ENCODE data around the gene LGALS9. TPM values are rescaled to one million over a fixed set of nuclear protein-coding genes. Genes with fewer than 3 reads are reported as not detected.
A peak's percentile ranks its signal among the peaks of the same experiment; 100 is the strongest.
"Not testable (repeated sequence)": the region's sequence is repeated elsewhere in the genome, so short reads cannot be mapped to it uniquely, and the experiment has no call there.

Gene LGALS9
- total RNA-seq, 4 donors from 2014 or later: 8.9 to 36.4 (median 18.0) TPM

- 94 to 96% methylated on average over 13 of the region's 13 CpGs for WGBS, 2 donors
- Histone ChIP-seq H3K36me3 (no peaks in the 10 kb centered on the region), H3K27ac (no peak overlapping the region), H3K27me3 (no peaks in the 10 kb centered on the region), H3K4me3 (replicated peaks in 1 of 3) (no peak overlapping the region), H3K9me3 (no peaks in the 10 kb centered on the region), H3K4me1 (no peaks in the 10 kb centered on the region)
- TF ChIP-seq POLR2A (IDR thresholded peaks at IDR 0.05): no peak
- TF ChIP-seq CTCF (IDR thresholded peaks at IDR 0.05): no peak
- DNase-seq: no peak
- intact Hi-C loops (cut with DNase I): no loop called here
Measured at GRCh38 chr17:27646232-27646631, 15.2 kb downstream of the LGALS9 start.

GRCh38 chr17:27647765-27648164, 16.8 kb downstream of the LGALS9 start:
- Histone ChIP-seq H3K9me3 (no peaks in the 10 kb centered on the region), H3K4me1 (no peaks in the 10 kb centered on the region), H3K4me3 (replicated peaks in 1 of 3) (no peak overlapping the region), H3K27me3 (no peaks in the 10 kb centered on the region), H3K27ac (no peak overlapping the region), H3K36me3 (no peaks in the 10 kb centered on the region)
- 80 to 82% methylated on average over 9 of the region's 9 CpGs for WGBS, 2 donors
- TF ChIP-seq POLR2A (IDR thresholded peaks at IDR 0.05): no peak
- intact Hi-C loops (cut with DNase I): no loop called here
- no peak for DNase-seq

- H3K27ac ChIP-seq; H3K36me3 ChIP-seq; H3K4me1 ChIP-seq; intact Hi-C loops (cut with DNase I); H3K27me3 ChIP-seq; DNase-seq; H3K9me3 ChIP-seq; H3K4me3 ChIP-seq (replicated peaks in 1 of 3): not testable (repeated sequence)
- WGBS, 2 donors: 13 to 42% methylated on average over 1 to 2 of the region's 5 CpGs
Measured at GRCh38 chr17:27649111-27649571, 18.2 kb downstream of the LGALS9 start.

- 86 to 88% methylated on average over 14 to 16 of the region's 16 CpGs for WGBS, 2 donors
- DNase-seq: peak in 1 of 2 donors; percentile 9
Measured at GRCh38 chr17:27649929-27650328, 18.9 kb downstream of the LGALS9 start.

GRCh38 chr17:27650836-27651235, 19.8 kb downstream of the LGALS9 start:
- Histone ChIP-seq H3K4me1 (no peaks in the 10 kb centered on the region), H3K27me3 (no peaks in the 10 kb centered on the region), H3K9me3 (no peaks in the 10 kb centered on the region), H3K27ac (no peak overlapping the region), H3K36me3 (no peaks in the 10 kb centered on the region), H3K4me3 (replicated peaks in 1 of 3) (no peak overlapping the region)
- intact Hi-C loops (cut with DNase I): loop anchor here (5.0 kb wide), 2 partner anchors 49 to 106 kb away; no protein-coding TSS in a partner anchor
- TF ChIP-seq POLR2A (IDR thresholded peaks at IDR 0.05) (no peak), CTCF (IDR thresholded peaks at IDR 0.05) (no peak)
- DNase-seq: no peak
- WGBS, 2 donors: 81 to 82% methylated on average over 3 to 11 of the region's 11 CpGs

More at GRCh38 chr17:27649929-27650328, 18.9 kb downstream of the LGALS9 start:
- TF ChIP-seq CTCF (IDR thresholded peaks at IDR 0.05) (no peak), POLR2A (IDR thresholded peaks at IDR 0.05) (no peak)
- no peaks in the 10 kb centered on the region for H3K4me1 ChIP-seq
- H3K36me3 ChIP-seq: no peaks in the 10 kb centered on the region
- no peak overlapping the region for H3K4me3 ChIP-seq (replicated peaks in 1 of 3)
- no peaks in the 10 kb centered on the region for H3K27me3 ChIP-seq
- intact Hi-C loops (cut with DNase I): loop anchor here (5.0 kb wide), 2 partner anchors 48 to 107 kb away; no protein-coding TSS in a partner anchor
- H3K27ac ChIP-seq: no peak overlapping the region
- no peaks in the 10 kb centered on the region for H3K9me3 ChIP-seq

- no peak for TF ChIP-seq POLR2A (IDR thresholded peaks at IDR 0.05)
- peak; percentile 58 to 83 (median 72) for TF ChIP-seq CTCF (IDR thresholded peaks at IDR 0.05)
- H3K4me1 ChIP-seq: no peaks in the 10 kb centered on the region
- peak; percentile 44 to 59 for DNase-seq
- intact Hi-C loops (cut with DNase I): loop anchor here (5.0 kb wide), 2 partner anchors 49 to 106 kb away; no protein-coding TSS in a partner anchor
- 47 to 54% methylated on average over 16 of the region's 16 CpGs for WGBS, 2 donors
- no peaks in the 10 kb centered on the region for H3K27me3 ChIP-seq
- H3K36me3 ChIP-seq: no peaks in the 10 kb centered on the region
- H3K4me3 ChIP-seq (replicated peaks in 1 of 3): no peak overlapping the region
- H3K9me3 ChIP-seq: no peaks in the 10 kb centered on the region
- no peak overlapping the region for H3K27ac ChIP-seq
Measured at GRCh38 chr17:27651411-27652345, 20.7 kb downstream of the LGALS9 start.

- DNase-seq; H3K27ac ChIP-seq; H3K9me3 ChIP-seq; H3K4me1 ChIP-seq; H3K27me3 ChIP-seq; H3K4me3 ChIP-seq (replicated peaks in 1 of 3); H3K36me3 ChIP-seq: not testable (repeated sequence)
- intact Hi-C loops (cut with DNase I): loop anchor here (5.0 kb wide), 2 partner anchors 51 to 104 kb away; no protein-coding TSS in a partner anchor
- WGBS, 2 donors: 80 to 84% methylated on average over 5 to 9 of the region's 9 CpGs
Measured at GRCh38 chr17:27653449-27653971, 22.5 kb downstream of the LGALS9 start.
